ENCODE data around the gene ELMO1.

ELMO1 gene

DNA sequence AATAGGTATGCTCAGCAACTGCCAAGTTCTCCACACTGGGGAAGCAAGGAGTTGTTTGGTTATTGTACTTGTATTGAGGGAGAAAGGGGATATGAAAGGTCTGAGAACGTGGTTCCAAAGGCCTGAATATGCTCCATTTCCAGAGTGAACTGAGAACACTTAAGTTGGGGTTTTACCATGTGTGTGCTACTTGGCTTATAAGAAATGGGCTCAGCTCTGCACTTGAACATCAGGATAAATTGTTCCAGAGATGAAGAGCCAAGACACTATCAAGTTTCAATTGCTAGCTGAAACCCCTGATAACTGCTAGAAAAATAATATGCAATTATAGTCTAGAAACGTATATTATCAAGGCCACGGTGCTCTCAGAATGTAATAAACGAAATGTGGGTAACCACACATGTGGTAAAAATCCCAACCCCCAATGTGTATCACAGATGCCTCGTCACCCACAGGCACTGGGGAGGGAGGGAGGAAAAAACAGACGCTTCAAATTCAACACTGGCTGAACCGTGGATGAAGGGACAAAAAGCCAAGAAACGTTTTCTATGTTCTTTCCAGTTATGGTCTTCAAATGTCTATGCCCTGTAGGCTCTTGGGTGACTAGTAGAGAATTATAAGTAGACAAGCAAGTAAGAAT lies 16.3 kb downstream of the ELMO1 start:
- no peak for DNase-seq (ENCODE audit: low read depth in 2 of 3, low spot score in 2 of 3)

- DNase-seq (ENCODE audit: low read depth in 2 of 3, low spot score in 2 of 3), result no peak
These were observed 17.3 kb downstream of the ELMO1 start for GRCh38 chr7:37431413-37431812.

GRCh38 chr7:37430640-37431039 lies 18.0 kb downstream of the ELMO1 start:
- no peak for DNase-seq (ENCODE audit: low read depth in 2 of 3, low spot score in 2 of 3)

GRCh38 chr7:37430171-37430570 lies 18.5 kb downstream of the ELMO1 start:
- DNase-seq (ENCODE audit: low read depth in 2 of 3, low spot score in 2 of 3), result no peak

GRCh38 chr7:37429435-37429791 lies 19.3 kb downstream of the ELMO1 start:
- no peak for DNase-seq (ENCODE audit: low read depth in 2 of 3, low spot score in 2 of 3)

DNA sequence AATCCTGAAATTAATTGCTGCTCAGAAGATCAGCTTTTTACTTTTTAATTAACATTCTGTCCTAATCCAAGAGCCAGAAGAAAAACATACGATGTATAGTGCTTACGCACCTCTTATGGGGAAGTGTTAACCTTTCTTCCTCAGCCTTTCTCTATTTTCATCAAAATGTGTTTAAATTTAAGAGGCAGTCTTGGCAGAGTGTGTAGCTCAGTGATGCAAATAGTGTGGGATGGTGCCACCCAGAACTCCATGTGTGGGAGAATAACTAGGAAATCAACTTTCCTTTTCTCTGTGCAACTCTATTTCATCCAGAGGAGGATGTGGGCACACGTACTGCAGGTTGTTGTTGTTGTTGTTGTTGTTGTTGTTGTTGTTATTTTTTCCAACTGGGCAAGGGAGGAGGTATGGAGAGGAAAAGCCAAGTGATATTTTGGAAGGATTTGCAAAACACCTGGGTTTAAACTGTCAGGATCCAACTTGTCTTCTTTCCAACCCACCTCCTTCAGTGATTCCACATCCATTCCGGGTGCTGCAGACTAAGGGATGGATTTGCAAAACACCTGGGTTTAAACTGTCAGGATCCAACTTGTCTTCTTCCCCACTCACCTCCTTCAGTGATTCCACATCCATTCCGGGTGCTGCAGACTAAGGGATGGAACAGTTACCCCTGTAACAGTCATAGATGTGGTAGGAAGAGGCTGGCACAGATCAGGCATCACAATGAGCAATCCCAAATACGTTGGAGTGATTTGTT lies 19.8 kb downstream of the ELMO1 start:
- DNase-seq (ENCODE audit: low read depth in 2 of 3, low spot score in 2 of 3), result no peak

DNA sequence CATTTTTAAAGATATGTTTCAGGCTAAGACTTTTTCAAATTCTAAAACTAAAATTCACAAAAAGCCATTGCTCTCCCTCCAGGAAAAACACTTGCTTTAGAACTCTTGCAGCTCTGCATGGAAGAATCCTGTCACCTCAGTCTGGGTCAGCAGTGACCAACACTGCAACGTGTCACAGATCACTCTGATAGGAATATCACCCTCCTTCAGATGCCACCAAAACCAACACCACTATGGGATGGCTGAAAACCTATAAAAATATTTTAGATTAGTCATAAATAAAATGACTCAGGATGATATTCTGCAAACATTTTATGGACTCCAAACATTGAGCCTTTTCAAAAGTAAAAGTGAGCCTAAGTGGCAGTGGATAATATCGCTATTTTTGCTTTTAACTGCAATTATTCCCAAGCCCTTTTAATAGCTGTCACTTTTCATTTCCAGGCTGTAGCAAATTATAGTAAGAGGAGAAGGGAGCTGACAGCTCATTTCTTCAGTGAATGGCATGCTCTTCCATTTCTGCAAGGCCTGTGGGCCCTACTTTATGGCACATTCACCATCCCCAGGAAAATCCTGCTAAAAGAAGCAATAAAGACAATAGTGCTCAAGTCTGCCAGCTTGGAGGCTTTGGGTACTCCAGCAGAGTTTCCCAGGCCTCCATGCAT lies 21.3 kb downstream of the ELMO1 start:
- DNase-seq (ENCODE audit: low read depth in 2 of 3, low spot score in 2 of 3), result no peak

GRCh38 chr7:37425498-37425897 lies 23.2 kb downstream of the ELMO1 start:
- DNase-seq (ENCODE audit: low read depth in 2 of 3, low spot score in 2 of 3), result no peak

- DNase-seq (ENCODE audit: low read depth in 2 of 3, low spot score in 2 of 3), result no peak
These were observed 23.7 kb downstream of the ELMO1 start for GRCh38 chr7:37424995-37425394.

DNA sequence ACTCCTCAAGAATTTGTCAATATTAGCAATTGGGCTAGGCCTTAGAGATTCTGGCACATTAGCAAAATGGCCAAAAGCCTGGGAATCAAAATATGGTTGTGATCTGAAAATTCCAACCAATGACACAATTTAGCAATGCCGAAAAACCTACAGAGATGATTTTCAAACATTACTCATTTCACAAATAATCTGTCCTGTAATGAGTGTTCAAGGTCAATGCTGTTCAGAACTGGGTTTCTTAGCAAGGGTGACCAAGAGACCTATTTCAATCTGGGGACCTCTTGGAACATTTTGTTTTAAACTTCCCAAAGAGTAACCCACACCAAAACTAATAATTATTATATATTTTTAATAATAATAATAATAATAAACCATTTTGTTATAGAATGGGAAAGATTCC lies 24.1 kb downstream of the ELMO1 start:
- no peak for DNase-seq (ENCODE audit: low read depth in 2 of 3, low spot score in 2 of 3)

GRCh38 chr7:37421861-37422500 lies 26.7 kb downstream of the ELMO1 start:
- no peak for DNase-seq (ENCODE audit: low read depth in 2 of 3, low spot score in 2 of 3)

DNA sequence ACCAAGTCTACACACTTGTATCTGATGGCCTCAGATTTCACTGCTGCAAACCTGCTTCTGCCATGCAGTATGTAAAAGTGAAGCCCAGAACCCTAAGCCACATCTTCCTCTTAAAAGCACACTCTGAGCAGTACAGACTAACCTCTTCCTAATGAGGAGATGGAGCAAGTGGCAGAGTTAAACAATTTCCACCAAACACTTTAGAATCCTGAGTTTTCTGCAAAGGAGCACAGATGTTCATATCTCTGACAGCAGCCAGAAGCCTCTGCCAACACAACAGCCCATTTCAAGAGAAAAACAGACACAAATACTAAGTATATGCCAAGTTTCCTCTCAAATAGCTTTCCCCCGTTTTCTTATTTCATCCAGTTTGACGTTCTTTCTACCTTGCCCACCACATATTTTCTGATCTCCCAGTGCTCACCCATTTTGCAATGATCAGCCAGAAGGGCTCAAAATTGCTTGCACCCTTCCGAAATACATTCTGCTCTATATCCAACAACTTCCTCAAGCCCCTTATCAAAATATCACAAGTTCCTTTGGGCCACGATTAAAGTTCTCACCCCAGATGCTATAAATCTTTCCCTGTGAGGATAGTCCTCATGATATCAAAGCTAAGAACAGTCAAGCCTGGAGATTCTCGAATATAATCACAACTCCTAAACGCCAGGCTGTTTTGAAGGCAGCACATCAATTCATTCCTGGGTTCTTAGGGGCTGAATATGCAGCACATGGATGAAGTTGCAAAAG lies 27.5 kb downstream of the ELMO1 start:
- no peak for DNase-seq (ENCODE audit: low read depth in 2 of 3, low spot score in 2 of 3)

- DNase-seq (ENCODE audit: low read depth in 2 of 3, low spot score in 2 of 3), result no peak
These were observed 29.2 kb downstream of the ELMO1 start for GRCh38 chr7:37419496-37419895.

DNA sequence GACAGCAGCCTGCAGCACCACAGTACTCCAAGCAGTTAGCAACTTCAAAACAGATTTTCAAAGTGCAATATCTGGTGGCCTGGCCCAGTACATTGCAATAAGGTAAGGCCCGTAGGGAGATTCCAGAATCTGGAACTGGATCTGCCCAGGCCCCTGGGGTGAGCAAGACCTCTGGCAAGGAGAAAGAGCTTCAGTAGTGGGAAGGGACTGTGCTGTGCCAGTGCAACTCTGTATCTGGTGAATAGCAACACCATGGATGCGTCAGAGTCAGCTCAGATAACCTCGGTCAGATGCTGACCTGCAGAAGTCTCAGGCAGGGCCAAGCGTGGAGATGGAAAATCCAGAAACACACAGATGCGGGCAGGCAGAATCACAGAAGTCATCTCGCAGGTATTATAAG lies 30.3 kb downstream of the ELMO1 start:
- no peak for DNase-seq (ENCODE audit: low read depth in 2 of 3, low spot score in 2 of 3)

- no peak for DNase-seq (ENCODE audit: low read depth in 2 of 3, low spot score in 2 of 3)
These were observed 31.6 kb downstream of the ELMO1 start for GRCh38 chr7:37417107-37417474.

GRCh38 chr7:37416378-37417106 lies 32.1 kb downstream of the ELMO1 start:
- DNase-seq (ENCODE audit: low read depth in 2 of 3, low spot score in 2 of 3), result no peak

DNA sequence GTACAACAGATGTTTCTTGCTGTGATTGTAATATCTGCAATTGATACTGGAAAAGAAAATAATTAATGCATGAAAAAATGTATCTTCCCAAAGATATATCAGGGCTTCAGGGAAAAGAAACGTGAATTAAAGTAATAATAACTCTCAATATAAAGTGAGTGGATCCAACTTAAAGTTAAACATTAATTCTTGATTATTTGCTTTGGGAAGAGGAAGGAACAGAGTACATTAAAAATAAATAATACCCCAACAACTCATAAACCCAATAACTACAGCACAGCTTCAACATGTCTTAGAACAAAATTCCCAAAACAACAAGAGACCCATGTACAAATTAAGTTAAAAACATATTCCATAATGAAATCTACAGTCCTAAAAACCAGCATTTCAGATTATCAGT lies 33.0 kb downstream of the ELMO1 start:
- no peak for DNase-seq (ENCODE audit: low read depth in 2 of 3, low spot score in 2 of 3)

- no peak for DNase-seq (ENCODE audit: low read depth in 2 of 3, low spot score in 2 of 3)
These were observed 34.2 kb downstream of the ELMO1 start for GRCh38 chr7:37414352-37414983.

DNA sequence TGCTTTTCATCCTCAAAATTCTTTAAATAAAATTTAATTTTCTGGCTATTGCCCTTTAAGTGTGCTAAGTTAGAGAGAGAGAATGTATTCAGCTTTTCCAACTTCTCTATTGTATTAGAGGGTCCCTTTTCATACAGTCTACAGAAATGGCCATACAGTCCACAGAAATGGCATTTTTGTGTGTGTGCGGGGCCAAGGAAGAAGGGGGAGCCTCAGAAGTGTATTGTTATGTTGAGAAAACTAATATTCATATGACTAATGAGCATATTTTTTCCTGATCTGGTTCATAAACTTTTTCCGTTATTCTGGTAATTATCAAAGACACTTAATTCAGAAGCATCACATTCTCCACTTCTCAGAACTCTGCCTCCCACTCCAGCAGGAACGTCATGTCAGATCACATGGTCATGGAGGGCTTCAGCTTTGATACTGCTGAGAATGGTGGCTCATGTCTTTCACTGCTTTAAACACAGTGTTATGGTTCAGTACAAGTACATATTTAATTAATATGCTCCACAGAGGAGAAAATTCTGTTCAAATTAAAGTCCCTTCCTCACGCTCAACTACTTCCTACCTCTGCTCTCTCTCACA lies 37.1 kb downstream of the ELMO1 start:
- DNase-seq (ENCODE audit: low read depth in 2 of 3, low spot score in 2 of 3), result no peak

Data from activated CD8-positive, alpha-beta memory T cell treated with anti-CD3 and anti-CD28 coated beads for 48 hours (primary cell).